Measurements from ENCODE around the gene CENPU.

DNA sequence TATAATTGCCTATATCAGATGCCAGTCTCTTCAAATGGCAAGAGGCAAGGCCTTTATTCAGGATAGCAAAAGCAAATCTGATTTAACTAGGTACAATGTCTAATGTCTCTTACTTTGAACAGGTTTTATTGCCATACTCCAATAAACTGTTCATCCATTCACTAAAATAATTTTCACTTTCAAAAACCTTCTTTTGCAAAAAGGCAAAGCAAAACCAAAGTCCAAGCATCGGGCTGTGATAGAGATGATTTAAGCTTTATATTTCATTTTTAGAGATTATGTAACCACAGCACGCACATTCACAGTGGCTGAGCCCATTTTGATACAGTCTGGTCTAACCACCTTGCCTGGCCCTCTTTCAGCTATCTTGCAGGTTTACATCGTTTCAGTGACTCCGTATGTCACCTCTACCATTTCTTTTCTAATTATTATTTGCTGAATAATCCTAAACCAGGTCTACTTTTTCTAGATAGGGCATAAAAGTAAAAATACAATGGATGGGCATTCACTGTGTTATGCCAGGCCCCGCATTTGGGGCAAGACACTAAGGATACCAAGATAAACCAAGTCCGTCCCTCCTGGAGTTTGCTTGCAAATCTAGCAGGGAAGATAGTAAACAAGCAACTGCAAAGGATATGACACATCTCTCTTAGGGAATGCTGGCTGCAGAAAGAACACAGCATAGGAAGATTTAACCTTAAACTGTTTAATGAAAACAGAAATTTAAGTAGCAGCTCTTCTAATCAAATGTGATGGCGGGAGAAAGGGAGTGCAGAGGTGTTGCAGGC is 86.4 kb downstream of the CENPU start:
- no peak for TF ChIP-seq ZNF221 (tag by site-specific recombination; IDR thresholded peaks at IDR 0.05; ENCODE audit: borderline replicate concordance)
- TF ChIP-seq, protein P1, sequence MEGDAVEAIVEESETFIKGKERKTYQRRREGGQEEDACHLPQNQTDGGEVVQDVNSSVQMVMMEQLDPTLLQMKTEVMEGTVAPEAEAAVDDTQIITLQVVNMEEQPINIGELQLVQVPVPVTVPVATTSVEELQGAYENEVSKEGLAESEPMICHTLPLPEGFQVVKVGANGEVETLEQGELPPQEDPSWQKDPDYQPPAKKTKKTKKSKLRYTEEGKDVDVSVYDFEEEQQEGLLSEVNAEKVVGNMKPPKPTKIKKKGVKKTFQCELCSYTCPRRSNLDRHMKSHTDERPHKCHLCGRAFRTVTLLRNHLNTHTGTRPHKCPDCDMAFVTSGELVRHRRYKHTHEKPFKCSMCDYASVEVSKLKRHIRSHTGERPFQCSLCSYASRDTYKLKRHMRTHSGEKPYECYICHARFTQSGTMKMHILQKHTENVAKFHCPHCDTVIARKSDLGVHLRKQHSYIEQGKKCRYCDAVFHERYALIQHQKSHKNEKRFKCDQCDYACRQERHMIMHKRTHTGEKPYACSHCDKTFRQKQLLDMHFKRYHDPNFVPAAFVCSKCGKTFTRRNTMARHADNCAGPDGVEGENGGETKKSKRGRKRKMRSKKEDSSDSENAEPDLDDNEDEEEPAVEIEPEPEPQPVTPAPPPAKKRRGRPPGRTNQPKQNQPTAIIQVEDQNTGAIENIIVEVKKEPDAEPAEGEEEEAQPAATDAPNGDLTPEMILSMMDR (tag by site-specific recombination; IDR thresholded peaks at IDR 0.05): no peak
- TF ChIP-seq, protein P2, sequence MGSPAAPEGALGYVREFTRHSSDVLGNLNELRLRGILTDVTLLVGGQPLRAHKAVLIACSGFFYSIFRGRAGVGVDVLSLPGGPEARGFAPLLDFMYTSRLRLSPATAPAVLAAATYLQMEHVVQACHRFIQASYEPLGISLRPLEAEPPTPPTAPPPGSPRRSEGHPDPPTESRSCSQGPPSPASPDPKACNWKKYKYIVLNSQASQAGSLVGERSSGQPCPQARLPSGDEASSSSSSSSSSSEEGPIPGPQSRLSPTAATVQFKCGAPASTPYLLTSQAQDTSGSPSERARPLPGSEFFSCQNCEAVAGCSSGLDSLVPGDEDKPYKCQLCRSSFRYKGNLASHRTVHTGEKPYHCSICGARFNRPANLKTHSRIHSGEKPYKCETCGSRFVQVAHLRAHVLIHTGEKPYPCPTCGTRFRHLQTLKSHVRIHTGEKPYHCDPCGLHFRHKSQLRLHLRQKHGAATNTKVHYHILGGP (tag by site-specific recombination; IDR thresholded peaks at IDR 0.05): no peak
- TF ChIP-seq, protein P3, sequence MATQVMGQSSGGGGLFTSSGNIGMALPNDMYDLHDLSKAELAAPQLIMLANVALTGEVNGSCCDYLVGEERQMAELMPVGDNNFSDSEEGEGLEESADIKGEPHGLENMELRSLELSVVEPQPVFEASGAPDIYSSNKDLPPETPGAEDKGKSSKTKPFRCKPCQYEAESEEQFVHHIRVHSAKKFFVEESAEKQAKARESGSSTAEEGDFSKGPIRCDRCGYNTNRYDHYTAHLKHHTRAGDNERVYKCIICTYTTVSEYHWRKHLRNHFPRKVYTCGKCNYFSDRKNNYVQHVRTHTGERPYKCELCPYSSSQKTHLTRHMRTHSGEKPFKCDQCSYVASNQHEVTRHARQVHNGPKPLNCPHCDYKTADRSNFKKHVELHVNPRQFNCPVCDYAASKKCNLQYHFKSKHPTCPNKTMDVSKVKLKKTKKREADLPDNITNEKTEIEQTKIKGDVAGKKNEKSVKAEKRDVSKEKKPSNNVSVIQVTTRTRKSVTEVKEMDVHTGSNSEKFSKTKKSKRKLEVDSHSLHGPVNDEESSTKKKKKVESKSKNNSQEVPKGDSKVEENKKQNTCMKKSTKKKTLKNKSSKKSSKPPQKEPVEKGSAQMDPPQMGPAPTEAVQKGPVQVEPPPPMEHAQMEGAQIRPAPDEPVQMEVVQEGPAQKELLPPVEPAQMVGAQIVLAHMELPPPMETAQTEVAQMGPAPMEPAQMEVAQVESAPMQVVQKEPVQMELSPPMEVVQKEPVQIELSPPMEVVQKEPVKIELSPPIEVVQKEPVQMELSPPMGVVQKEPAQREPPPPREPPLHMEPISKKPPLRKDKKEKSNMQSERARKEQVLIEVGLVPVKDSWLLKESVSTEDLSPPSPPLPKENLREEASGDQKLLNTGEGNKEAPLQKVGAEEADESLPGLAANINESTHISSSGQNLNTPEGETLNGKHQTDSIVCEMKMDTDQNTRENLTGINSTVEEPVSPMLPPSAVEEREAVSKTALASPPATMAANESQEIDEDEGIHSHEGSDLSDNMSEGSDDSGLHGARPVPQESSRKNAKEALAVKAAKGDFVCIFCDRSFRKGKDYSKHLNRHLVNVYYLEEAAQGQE (tag by site-specific recombination; IDR thresholded peaks at IDR 0.05): no peak

Measured in HEK293 (cell line).